Naive thymus-derived CD8-positive, alpha-beta T cell (primary cell): ENCODE data around the gene STARD9. TPM values are rescaled to one million over a fixed set of nuclear protein-coding genes. Genes with fewer than 3 reads are reported as not detected.
"Not testable (repeated sequence)": the region's sequence is repeated elsewhere in the genome, so short reads cannot be mapped to it uniquely, and the experiment has no call there.

Experiments used
- ATAC-seq, 2 donors: fragments of 150-1000 bp; cut with Tn5 transposase in 1 of 2; sonication (Bioruptor Pico), chemical (Tn5 transposase) in 1 of 2; 1 replicate in 1 of 2; 2 replicates in 1 of 2; pipeline ENCODE4 v1.10.0; 2021; ENCODE audit warnings: mild to moderate bottlenecking in 2 of 2, moderate library complexity in 2 of 2
- POLR2A ChIA-PET: fragments of 350-600 bp; sonication (Branson Sonifier 250); formaldehyde crosslinking; loops from one replicate; lab custom pipeline; 2021; ENCODE audit warnings: antibody characterized with exemption; lab: Charles Lee
- DNase-seq, 10 donors: peaks; one replicate each; pipeline versions ENCODE4 v3.0.0 to v3.0.0-alpha.2; 2020 to 2022
- H3K27ac Mint-ChIP-seq, 10 donors: one replicate each; pipeline ENCODE4 v1.8.0; 2020 to 2022; ENCODE audit warnings: mild to moderate bottlenecking in 10 of 10, mixed read lengths in 10 of 10, moderate library complexity in 4 of 10, inconsistent platforms in 1 of 10
- H3K27me3 Mint-ChIP-seq, 5 donors: one replicate each; pipeline ENCODE4 v1.8.0; 2021 to 2022; ENCODE audit warnings: mixed read lengths in 5 of 5
- H3K36me3 Mint-ChIP-seq, 3 donors: one replicate each; pipeline ENCODE4 v1.8.0; 2020 to 2022; ENCODE audit warnings: mixed read lengths in 3 of 3, mild to moderate bottlenecking in 2 of 3, inconsistent platforms in 1 of 3
- H3K4me1 Mint-ChIP-seq, 4 donors: one replicate each; pipeline ENCODE4 v1.8.0; 2021 to 2022; ENCODE audit warnings: mixed read lengths in 4 of 4
- H3K4me3 Mint-ChIP-seq, 10 donors: one replicate each; pipeline ENCODE4 v1.8.0; 2020 to 2022; ENCODE audit warnings: mild to moderate bottlenecking in 10 of 10, mixed read lengths in 10 of 10, moderate library complexity in 6 of 10, inconsistent platforms in 1 of 10
- H3K9me3 Mint-ChIP-seq, 9 donors: one replicate each; pipeline ENCODE4 v1.8.0; 2020 to 2022; ENCODE audit warnings: mixed read lengths in 9 of 9, mild to moderate bottlenecking in 3 of 9, inconsistent platforms in 1 of 9, moderate library complexity in 1 of 9
- polyA plus RNA-seq, 3 donors: library from polyadenylated mRNA; unstranded; fragments of 300-500 nt; fragmentation: Illumina TruSeq; gene quantifications; one replicate each; pipeline ENCODE4 v1.2.3, GENCODE V29; 2021
- total RNA-seq, 8 experiments: library from RNA in 2 of 8; stranded (reverse) in 2 of 8; gene quantifications; one replicate each; pipeline ENCODE4 v1.2.3 and lab custom pipeline; 2021 to 2026

STARD9 gene
- total RNA-seq (10 to 100 TPM; 12.5 to 13.7 TPM), polyA plus RNA-seq (under 1 TPM; 0.10 to 0.53 (median 0.33) TPM), total RNA-seq (lab: John Stamatoyannopoulos, UW) (19.8 to 75.7 (median 59.4) reads per million in 6 experiments)

- peak within 1 kb of the TSS; percentile 13 to 94 (median 86) for H3K27ac Mint-ChIP-seq
- DNase-seq (peak; percentile 88 to 98 (median 92)), ATAC-seq (peak; percentile 89 to 94)
- H3K9me3 Mint-ChIP-seq, result no peaks in the 10 kb centered on the region
- peaks cover 0 to 3% (median 0%) of the 10 kb centered on the region in 3 donors for H3K36me3 Mint-ChIP-seq
- peaks cover 0 to 10% (median 0%) of the 10 kb centered on the region in 5 donors for H3K27me3 Mint-ChIP-seq
- POLR2A ChIA-PET, result interaction anchor here (0.6 to 2.9 kb wide), 14 partner anchors 8 to 302 kb away, joined by 3 to 14 read pairs (median 4); partner anchors contain the start of genes GANC, HAUS2, LRRC57 and SNAP23
- H3K4me3 Mint-ChIP-seq, result peak within 1 kb of the TSS; percentile 87 to 97 (median 92)
- peaks cover 11 to 33% (median 32%) of the 10 kb centered on the region in 4 donors for H3K4me1 Mint-ChIP-seq
Observed at GRCh38 chr15:42575188-42576039, at the start of gene STARD9. TSS of gene STARD9 (plus strand) at chr15:42575606. CDS start at chr15:42575716, 110 bp downstream.

DNA sequence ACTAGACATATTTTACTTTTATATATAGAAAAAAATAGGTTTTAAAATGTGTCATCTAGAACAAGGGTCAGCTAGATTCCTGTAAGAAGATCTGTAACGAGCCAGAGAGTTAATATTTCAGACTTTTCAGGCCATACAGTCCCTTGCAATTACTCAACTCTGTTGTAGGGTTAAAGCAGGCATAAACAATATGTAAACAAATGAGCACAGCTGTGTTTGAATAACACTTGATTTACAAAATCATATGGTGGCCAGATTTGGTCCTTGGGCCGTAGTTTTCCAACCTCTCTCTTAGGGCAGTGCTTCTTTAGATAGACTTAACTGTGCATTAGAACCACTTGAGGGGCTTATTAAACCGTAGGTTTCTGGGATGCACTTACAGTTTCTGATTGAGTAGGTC, 46.4 kb upstream of the STARD9 start:
- peaks cover 0 to 52% (median 13%) of the 10 kb centered on the region in 3 donors for H3K36me3 Mint-ChIP-seq
- no peaks in the 10 kb centered on the region for H3K27me3 Mint-ChIP-seq
- H3K4me3 Mint-ChIP-seq, result no peak overlapping the region
- H3K27ac Mint-ChIP-seq, result no peak overlapping the region
- no peaks in the 10 kb centered on the region for H3K9me3 Mint-ChIP-seq
- POLR2A ChIA-PET, result no interaction called here
- ATAC-seq (no peak), DNase-seq (no peak)
- H3K4me1 Mint-ChIP-seq, result peaks cover 0 to 2% (median 0%) of the 10 kb centered on the region in 4 donors

DNA sequence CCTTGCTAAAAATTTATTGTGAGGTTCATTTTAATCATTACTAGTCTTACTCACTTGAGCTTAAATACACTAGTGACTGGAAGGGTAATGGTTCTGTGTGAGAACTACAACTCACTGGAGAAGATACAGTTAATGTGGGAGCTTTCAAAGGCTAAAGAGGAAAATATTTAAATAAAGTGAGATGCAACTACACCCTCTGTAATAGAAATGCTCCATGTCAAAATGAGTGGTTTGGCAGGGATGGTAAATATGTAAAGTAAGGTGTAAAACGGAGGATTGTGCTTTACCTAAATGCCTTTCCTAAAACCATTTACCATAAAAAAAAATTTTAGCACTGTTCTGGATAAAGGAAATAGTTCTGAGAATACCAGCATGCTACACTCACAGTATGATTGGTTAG, 42.2 kb upstream of the STARD9 start:
- peaks cover 0 to 49% (median 4%) of the 10 kb centered on the region in 3 donors for H3K36me3 Mint-ChIP-seq
- H3K27me3 Mint-ChIP-seq, result no peaks in the 10 kb centered on the region
- no peaks in the 10 kb centered on the region for H3K4me1 Mint-ChIP-seq
- DNase-seq (no peak), ATAC-seq (no peak)
- no peaks in the 10 kb centered on the region for H3K9me3 Mint-ChIP-seq
- no peak overlapping the region for H3K4me3 Mint-ChIP-seq
- POLR2A ChIA-PET, result interaction anchor here (1.1 kb wide), 1 partner anchor 48 kb away, joined by 4 read pairs; no protein-coding TSS in a partner anchor
- H3K27ac Mint-ChIP-seq, result peak overlapping the region in 1 of 10 donors; percentile 53

- H3K27ac Mint-ChIP-seq, result peak overlapping the region in 5 of 10 donors; percentile 3 to 75 (median 40)
- no peaks in the 10 kb centered on the region for H3K27me3 Mint-ChIP-seq
- H3K4me1 Mint-ChIP-seq, result peaks cover 25 to 41% (median 37%) of the 10 kb centered on the region in 4 donors
- peaks cover 0 to 43% (median 6%) of the 10 kb centered on the region in 3 donors for H3K36me3 Mint-ChIP-seq
- POLR2A ChIA-PET, result no interaction called here
- H3K9me3 Mint-ChIP-seq, result no peaks in the 10 kb centered on the region
- no peak overlapping the region for H3K4me3 Mint-ChIP-seq
- ATAC-seq (no peak), DNase-seq (no peak)
Observed at GRCh38 chr15:42544853-42545629, 30.4 kb upstream of the STARD9 start.

DNA sequence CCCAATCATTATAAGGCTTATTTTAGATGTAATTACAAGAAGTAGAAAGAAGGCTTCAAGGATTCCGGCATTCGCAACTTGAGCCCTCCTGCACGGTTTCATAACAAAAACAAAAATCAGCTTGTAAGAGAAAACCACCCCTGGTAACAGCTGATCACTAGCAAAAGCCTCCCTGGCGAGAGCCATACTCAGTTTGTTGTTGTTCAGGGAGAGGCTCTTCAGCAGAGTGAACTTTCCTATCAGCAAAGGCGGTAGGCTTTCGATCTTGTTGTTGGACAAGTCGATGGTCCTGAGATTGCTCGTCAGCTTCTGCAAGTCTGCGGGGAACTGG, 27.5 kb upstream of the STARD9 start:
- DNase-seq (peak in 1 of 10 donors; percentile 36), ATAC-seq (peak in 1 of 2 donors; percentile 6)
- Mint-ChIP-seq H3K36me3 (peaks cover 0 to 29% (median 6%) of the 10 kb centered on the region in 3 donors), H3K4me3 (peak overlapping the region; percentile 92 to 99 (median 95)), H3K9me3 (no peaks in the 10 kb centered on the region), H3K4me1 (peaks cover 25 to 57% (median 49%) of the 10 kb centered on the region in 4 donors), H3K27ac (peak overlapping the region; percentile 75 to 99 (median 98)), H3K27me3 (no peaks in the 10 kb centered on the region)
- POLR2A ChIA-PET, result interaction anchor here (0.6 to 4.0 kb wide), 9 partner anchors 26 to 66 kb away, joined by 3 to 25 read pairs (median 7); partner anchors contain the start of genes STARD9 and ZNF106

GRCh38 chr15:42548249-42549031, 27.0 kb upstream of the STARD9 start, which contains the start of the genes HAUS2 and LRRC57:
TSS of gene HAUS2 (plus strand) at chr15:42548838. CDS start at chr15:42548873, 35 bp downstream.
TSS of gene LRRC57 (minus strand) at chr15:42548793. CDS start at chr15:42548434, 359 bp downstream.
- Mint-ChIP-seq H3K36me3 (peaks cover 0 to 27% (median 6%) of the 10 kb centered on the region in 3 donors), H3K4me1 (peaks cover 26 to 60% (median 50%) of the 10 kb centered on the region in 4 donors), H3K4me3 (peak within 1 kb of the TSS; percentile 92 to 99 (median 95)), H3K27ac (peak within 1 kb of the TSS; percentile 93 to 99 (median 98)), H3K9me3 (no peaks in the 10 kb centered on the region), H3K27me3 (no peaks in the 10 kb centered on the region)
- DNase-seq, result peak; percentile 79 to 91 (median 86)
- POLR2A ChIA-PET, result interaction anchor here (0.6 to 4.0 kb wide), 12 partner anchors 12 to 117 kb away, joined by 3 to 25 read pairs (median 4); partner anchors contain the start of genes SNAP23, STARD9 and ZNF106
- peak; percentile 84 to 94 for ATAC-seq

GRCh38 chr15:42549032-42549491, 26.3 kb upstream of the STARD9 start:
- Mint-ChIP-seq H3K9me3 (no peaks in the 10 kb centered on the region), H3K27ac (peak overlapping the region; percentile 93 to 99 (median 98)), H3K4me1 (peaks cover 28 to 66% (median 53%) of the 10 kb centered on the region in 4 donors), H3K4me3 (peak overlapping the region; percentile 92 to 99 (median 95)), H3K27me3 (no peaks in the 10 kb centered on the region), H3K36me3 (peaks cover 0 to 24% (median under 1%) of the 10 kb centered on the region in 3 donors)
- peak; percentile 38 to 62 for ATAC-seq
- DNase-seq, result peak in 1 of 10 donors; percentile 7
- POLR2A ChIA-PET, result interaction anchor here (0.8 to 4.0 kb wide), 10 partner anchors 9 to 117 kb away, joined by 3 to 25 read pairs (median 6); partner anchors contain the start of genes SNAP23, STARD9 and ZNF106

DNA sequence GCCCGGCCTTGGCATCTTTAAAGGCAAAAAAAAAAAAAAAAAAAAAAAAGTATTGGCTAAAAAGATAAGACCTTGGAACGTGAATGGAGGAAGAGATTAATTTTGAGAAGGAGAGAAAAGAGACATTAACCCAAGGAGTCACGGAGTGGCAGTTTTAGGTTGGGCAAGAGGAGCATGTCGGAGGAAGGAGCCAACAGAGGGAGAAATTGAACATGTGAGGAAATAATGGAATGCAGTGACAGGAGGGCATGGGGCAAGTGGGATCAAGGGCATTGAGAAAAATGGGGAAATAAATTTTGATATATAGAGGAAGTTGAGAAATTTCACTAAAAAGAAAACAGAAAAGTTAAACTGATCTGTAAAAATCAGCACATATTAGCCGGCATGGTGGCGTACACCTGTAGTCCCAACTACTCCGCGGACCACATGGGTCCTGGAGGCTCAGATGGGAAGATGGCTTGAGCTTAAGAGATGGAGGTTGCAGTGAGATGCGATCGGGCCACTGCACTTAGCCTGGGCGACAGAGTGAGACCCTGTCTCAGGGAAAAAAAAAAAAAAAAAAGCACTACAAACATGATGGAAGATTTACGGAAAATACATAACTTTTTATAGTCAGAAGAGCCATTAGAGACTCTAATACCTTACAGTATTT, 25.5 kb upstream of the STARD9 start:
- POLR2A ChIA-PET, result interaction anchor here (0.8 to 4.0 kb wide), 5 partner anchors 10 to 56 kb away, joined by 3 to 25 read pairs (median 9); partner anchors contain the start of gene STARD9
- Mint-ChIP-seq H3K27me3 (no peaks in the 10 kb centered on the region), H3K9me3 (no peaks in the 10 kb centered on the region), H3K4me1 (peaks cover 28 to 66% (median 55%) of the 10 kb centered on the region in 4 donors), H3K27ac (peak overlapping the region; percentile 36 to 98 (median 88)), H3K4me3 (peak overlapping the region; percentile 50 to 99 (median 94)), H3K36me3 (peaks cover 0 to 19% (median 0%) of the 10 kb centered on the region in 3 donors)
- ATAC-seq (no peak), DNase-seq (no peak)

DNA sequence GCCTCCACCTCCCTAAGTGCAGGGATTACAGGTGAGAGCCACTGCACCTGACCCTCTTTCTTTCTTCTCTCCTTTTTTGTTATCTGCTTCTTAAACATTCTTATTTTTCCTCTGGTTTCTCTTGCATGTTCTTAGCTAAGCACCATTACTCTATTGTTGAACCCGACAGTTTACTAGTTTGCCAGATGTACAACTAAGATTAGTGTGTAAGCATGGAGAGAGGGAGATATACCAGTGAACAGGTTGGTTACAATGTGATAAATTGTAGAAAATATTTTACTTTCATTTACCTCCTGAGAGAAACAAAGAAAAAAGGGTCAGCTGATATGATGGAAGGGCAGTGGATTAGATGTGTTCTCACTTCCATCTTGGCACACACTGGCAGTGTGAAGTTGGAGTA, 21.9 kb upstream of the STARD9 start:
- Mint-ChIP-seq H3K9me3 (no peaks in the 10 kb centered on the region), H3K4me3 (no peak overlapping the region), H3K27ac (peak overlapping the region in 5 of 10 donors; percentile 2 to 35 (median 11)), H3K36me3 (peaks cover 0 to 20% (median 0%) of the 10 kb centered on the region in 3 donors), H3K27me3 (no peaks in the 10 kb centered on the region), H3K4me1 (peaks cover 12 to 45% (median 33%) of the 10 kb centered on the region in 4 donors)
- DNase-seq (no peak), ATAC-seq (no peak)
- POLR2A ChIA-PET, result no interaction called here

DNA sequence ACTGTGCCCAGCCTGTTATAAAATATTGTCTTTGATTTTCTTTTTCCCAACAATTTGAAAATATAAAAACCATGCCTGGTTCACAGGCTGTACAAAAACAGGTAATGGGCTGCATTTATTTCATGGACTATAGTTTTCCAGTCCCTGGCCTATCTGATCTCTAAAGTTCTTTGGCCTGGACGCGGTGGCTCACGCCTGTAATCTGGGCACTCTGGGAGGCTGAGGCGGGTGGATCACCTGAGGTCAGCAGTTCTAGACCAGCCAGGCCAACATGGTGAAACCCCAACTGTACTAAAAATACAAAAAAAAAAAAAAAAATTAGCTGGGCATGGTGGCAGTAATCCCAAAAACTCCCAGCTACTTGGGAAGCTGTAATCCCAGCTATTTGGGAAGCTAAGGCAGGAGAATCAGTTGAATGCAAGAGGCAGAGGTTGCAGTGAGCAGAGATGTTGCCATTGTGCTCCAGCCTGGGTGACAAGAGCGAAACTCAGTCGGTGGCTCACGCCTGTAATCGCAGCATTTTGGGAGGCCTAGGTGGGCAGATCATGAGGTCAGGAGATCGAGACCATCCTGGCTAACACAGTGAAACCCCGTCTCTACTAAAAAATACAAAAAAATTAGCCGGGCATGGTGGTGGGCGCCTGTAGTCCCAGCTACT, 18.7 kb upstream of the STARD9 start:
- not testable (repeated sequence) for H3K4me3 Mint-ChIP-seq, ATAC-seq, H3K9me3 Mint-ChIP-seq, H3K27me3 Mint-ChIP-seq
- Mint-ChIP-seq H3K27ac (peak overlapping the region in 1 of 10 donors; percentile 67), H3K4me1 (peaks cover 3 to 24% (median 13%) of the 10 kb centered on the region in 4 donors), H3K36me3 (peaks cover 0 to 46% (median 2%) of the 10 kb centered on the region in 3 donors)
- POLR2A ChIA-PET, result interaction anchor here (0.7 to 1.0 kb wide), 3 partner anchors 24 to 881 kb away, joined by 3 to 10 read pairs (median 4); no protein-coding TSS in a partner anchor
- DNase-seq, result peak in 1 of 10 donors; percentile 15
